Measurements from ENCODE around the gene COLEC12.

- TF ChIP-seq, protein P1, sequence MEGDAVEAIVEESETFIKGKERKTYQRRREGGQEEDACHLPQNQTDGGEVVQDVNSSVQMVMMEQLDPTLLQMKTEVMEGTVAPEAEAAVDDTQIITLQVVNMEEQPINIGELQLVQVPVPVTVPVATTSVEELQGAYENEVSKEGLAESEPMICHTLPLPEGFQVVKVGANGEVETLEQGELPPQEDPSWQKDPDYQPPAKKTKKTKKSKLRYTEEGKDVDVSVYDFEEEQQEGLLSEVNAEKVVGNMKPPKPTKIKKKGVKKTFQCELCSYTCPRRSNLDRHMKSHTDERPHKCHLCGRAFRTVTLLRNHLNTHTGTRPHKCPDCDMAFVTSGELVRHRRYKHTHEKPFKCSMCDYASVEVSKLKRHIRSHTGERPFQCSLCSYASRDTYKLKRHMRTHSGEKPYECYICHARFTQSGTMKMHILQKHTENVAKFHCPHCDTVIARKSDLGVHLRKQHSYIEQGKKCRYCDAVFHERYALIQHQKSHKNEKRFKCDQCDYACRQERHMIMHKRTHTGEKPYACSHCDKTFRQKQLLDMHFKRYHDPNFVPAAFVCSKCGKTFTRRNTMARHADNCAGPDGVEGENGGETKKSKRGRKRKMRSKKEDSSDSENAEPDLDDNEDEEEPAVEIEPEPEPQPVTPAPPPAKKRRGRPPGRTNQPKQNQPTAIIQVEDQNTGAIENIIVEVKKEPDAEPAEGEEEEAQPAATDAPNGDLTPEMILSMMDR (IDR thresholded peaks at IDR 0.05) = no peak
- TF ChIP-seq POLR2A (IDR thresholded peaks at IDR 0.05) = no peak
- no peak for TF ChIP-seq EP300 (IDR thresholded peaks at IDR 0.05)
Observed at GRCh38 chr18:289026-289425, 211.5 kb downstream of the COLEC12 start.
